SJSA1 (cell line): ENCODE results near the gene MORC2. TPM values are rescaled to one million over a fixed set of nuclear protein-coding genes. Genes with fewer than 3 reads are reported as not detected.

Experiments used
- DNase-seq, 2 experiments: peaks; one replicate each; pipeline ENCODE4 v3.0.0-alpha.2; 2015 to 2020; ENCODE audit warnings: low spot score in 2 of 2, low read depth in 1 of 2
- H3K27ac ChIP-seq: fragments of 250-450 bp; sonication (Bioruptor Pico); 2 replicates; pipeline ENCODE4 v1.5.1; 2020; ENCODE audit warnings: mild to moderate bottlenecking, moderate library complexity
- H3K27me3 ChIP-seq: fragments of 250-450 bp; sonication (Bioruptor Pico); replicated peaks from 2 replicates; pipeline ENCODE4 v1.5.1; 2020; ENCODE audit warnings: mild to moderate bottlenecking, moderate library complexity
- H3K36me3 ChIP-seq: fragments of 250-450 bp; sonication (Bioruptor Pico); 2 replicates; pipeline ENCODE4 v1.5.1; 2020; ENCODE audit warnings: mild to moderate bottlenecking
- H3K4me1 ChIP-seq: fragments of 250-450 bp; sonication (Bioruptor Pico); replicated peaks from 2 replicates; pipeline ENCODE4 v1.6.1; 2021; ENCODE audit warnings: mild to moderate bottlenecking
- H3K4me3 ChIP-seq: fragments of 250-450 bp; sonication (Bioruptor Pico); 2 replicates; pipeline ENCODE4 v1.5.1; 2020; ENCODE audit warnings: mild to moderate bottlenecking
- H3K9me3 ChIP-seq: fragments of 250-450 bp; sonication (Bioruptor Pico); replicated peaks from 2 replicates; pipeline ENCODE4 v1.5.1; 2020; ENCODE audit warnings: mild to moderate bottlenecking
- total RNA-seq: library from RNA; depleted of rRNA; stranded (reverse); fragments of >200 nt; shearing (Covaris generic); gene quantifications from 2 replicates; pipeline ENCODE4 v1.2.3, GENCODE V29; 2014

The MORC2 gene
- total RNA-seq, 1 experiment from 2014 or later = 22.1 TPM

DNA sequence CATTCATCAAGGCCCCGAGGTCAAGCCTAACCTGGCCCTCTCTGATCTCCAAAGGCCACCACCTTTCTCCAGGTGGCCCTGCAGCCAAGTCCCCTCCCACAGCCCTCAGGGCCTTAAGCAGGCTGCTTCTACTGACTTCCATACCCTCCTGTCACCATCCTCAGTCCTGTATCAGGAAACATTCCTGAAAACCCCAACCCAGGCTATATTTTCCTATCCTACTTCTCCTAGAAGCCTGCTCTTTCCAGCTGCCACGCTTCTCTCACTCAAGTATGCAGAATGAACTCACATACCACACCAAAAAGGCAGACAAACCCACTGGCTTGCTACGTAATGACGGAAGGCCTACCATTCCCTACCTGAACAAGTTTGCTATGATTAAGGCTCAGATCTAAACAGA lies 23.6 kb downstream of the MORC2 start:
- Histone ChIP-seq H3K9me3 (no peaks in the 10 kb centered on the region), H3K4me1 (no peaks in the 10 kb centered on the region), H3K27ac (no peak overlapping the region), H3K27me3 (no peaks in the 10 kb centered on the region), H3K4me3 (no peak overlapping the region), H3K36me3 (peaks cover 99% of the 10 kb centered on the region)
- DNase-seq = no peak

GRCh38 chr22:30943368-30943767 lies 25.2 kb downstream of the MORC2 start:
- no peaks in the 10 kb centered on the region for H3K9me3 ChIP-seq
- no peaks in the 10 kb centered on the region for H3K4me1 ChIP-seq
- H3K4me3 ChIP-seq = no peak overlapping the region
- no peak for DNase-seq
- H3K27ac ChIP-seq = no peak overlapping the region
- no peaks in the 10 kb centered on the region for H3K27me3 ChIP-seq
- H3K36me3 ChIP-seq = peaks cover 98% of the 10 kb centered on the region

DNA sequence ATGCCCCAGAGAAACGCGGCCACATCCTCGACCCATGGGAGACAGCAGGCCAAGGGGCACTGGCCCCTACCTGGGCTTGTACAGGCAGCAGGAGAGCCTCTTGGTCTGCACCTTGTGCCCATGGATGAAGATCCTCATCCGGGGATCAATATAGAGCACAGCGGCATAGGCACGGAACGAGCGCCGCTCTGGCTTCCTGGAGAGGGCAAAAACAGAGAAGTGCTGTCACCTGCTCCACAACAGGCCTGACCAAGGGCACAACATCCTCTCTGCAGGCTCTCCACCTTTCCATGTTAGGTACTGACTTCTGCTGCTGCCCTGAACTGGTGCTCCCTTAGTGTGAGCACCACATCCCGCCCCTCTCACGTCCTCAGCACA lies 27.2 kb downstream of the MORC2 start:
- no peak overlapping the region for H3K4me3 ChIP-seq
- H3K9me3 ChIP-seq = no peaks in the 10 kb centered on the region
- H3K27ac ChIP-seq = no peak overlapping the region
- peaks cover 98% of the 10 kb centered on the region for H3K36me3 ChIP-seq
- H3K4me1 ChIP-seq = no peaks in the 10 kb centered on the region
- no peaks in the 10 kb centered on the region for H3K27me3 ChIP-seq
- no peak for DNase-seq

- Histone ChIP-seq H3K4me1 (no peaks in the 10 kb centered on the region), H3K36me3 (peaks cover 98% of the 10 kb centered on the region), H3K9me3 (no peaks in the 10 kb centered on the region), H3K4me3 (no peak overlapping the region), H3K27me3 (no peaks in the 10 kb centered on the region), H3K27ac (no peak overlapping the region)
- no peak for DNase-seq
These were observed 27.8 kb downstream of the MORC2 start for GRCh38 chr22:30940685-30941362.

GRCh38 chr22:30934053-30934452 lies 34.5 kb downstream of the MORC2 start:
- no peak for DNase-seq
- no peaks in the 10 kb centered on the region for H3K27me3 ChIP-seq
- no peak overlapping the region for H3K27ac ChIP-seq
- no peak overlapping the region for H3K4me3 ChIP-seq
- no peaks in the 10 kb centered on the region for H3K4me1 ChIP-seq
- H3K36me3 ChIP-seq = peaks cover 94% of the 10 kb centered on the region
- no peaks in the 10 kb centered on the region for H3K9me3 ChIP-seq

GRCh38 chr22:30933457-30933856 lies 35.1 kb downstream of the MORC2 start:
- no peak for DNase-seq
- Histone ChIP-seq H3K4me3 (no peak overlapping the region), H3K27ac (no peak overlapping the region), H3K27me3 (no peaks in the 10 kb centered on the region), H3K9me3 (no peaks in the 10 kb centered on the region), H3K4me1 (no peaks in the 10 kb centered on the region), H3K36me3 (peaks cover 94% of the 10 kb centered on the region)

GRCh38 chr22:30932661-30933060 lies 35.9 kb downstream of the MORC2 start:
- Histone ChIP-seq H3K4me1 (no peaks in the 10 kb centered on the region), H3K9me3 (no peaks in the 10 kb centered on the region), H3K27me3 (no peaks in the 10 kb centered on the region), H3K4me3 (no peak overlapping the region), H3K27ac (no peak overlapping the region), H3K36me3 (peaks cover 95% of the 10 kb centered on the region)
- no peak for DNase-seq

- H3K9me3 ChIP-seq = no peaks in the 10 kb centered on the region
- H3K4me1 ChIP-seq = no peaks in the 10 kb centered on the region
- DNase-seq = no peak
- H3K27ac ChIP-seq = no peak overlapping the region
- H3K36me3 ChIP-seq = peaks cover 95% of the 10 kb centered on the region
- H3K4me3 ChIP-seq = no peak overlapping the region
- H3K27me3 ChIP-seq = no peaks in the 10 kb centered on the region
These were observed 36.9 kb downstream of the MORC2 start for GRCh38 chr22:30931541-30932300.

- no peaks in the 10 kb centered on the region for H3K27me3 ChIP-seq
- H3K4me1 ChIP-seq = no peaks in the 10 kb centered on the region
- DNase-seq = no peak
- H3K4me3 ChIP-seq = no peak overlapping the region
- peaks cover 92% of the 10 kb centered on the region for H3K36me3 ChIP-seq
- no peaks in the 10 kb centered on the region for H3K9me3 ChIP-seq
- H3K27ac ChIP-seq = no peak overlapping the region
These were observed 38.3 kb downstream of the MORC2 start for GRCh38 chr22:30930228-30930627.

GRCh38 chr22:30928401-30928800 lies 40.2 kb downstream of the MORC2 start:
- DNase-seq = no peak
- H3K4me1 ChIP-seq = no peaks in the 10 kb centered on the region
- H3K9me3 ChIP-seq = no peaks in the 10 kb centered on the region
- H3K27ac ChIP-seq = no peak overlapping the region
- peaks cover 74% of the 10 kb centered on the region for H3K36me3 ChIP-seq
- H3K4me3 ChIP-seq = no peak overlapping the region
- H3K27me3 ChIP-seq = no peaks in the 10 kb centered on the region

DNA sequence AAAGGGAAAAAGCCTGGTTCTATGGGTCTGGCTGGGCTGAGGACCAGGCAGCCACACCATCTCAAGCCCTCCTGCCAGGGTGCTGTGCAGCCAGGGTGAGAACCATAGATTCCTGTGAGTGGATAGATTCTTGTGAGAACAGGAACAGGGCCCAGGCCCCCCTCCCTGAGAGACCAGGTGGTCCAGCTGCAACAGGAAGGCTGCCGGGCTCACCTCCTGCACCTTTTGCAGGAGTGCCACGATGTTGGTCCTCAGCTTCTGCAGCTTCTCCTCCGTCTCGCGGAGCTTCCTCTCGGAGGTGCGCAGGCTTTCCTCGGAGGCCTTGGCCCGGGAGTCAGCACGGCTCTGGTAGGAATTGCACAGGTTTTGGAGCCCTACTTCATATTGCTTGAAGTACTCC lies 40.8 kb downstream of the MORC2 start:
- DNase-seq = no peak
- Histone ChIP-seq H3K27me3 (no peaks in the 10 kb centered on the region), H3K4me3 (no peak overlapping the region), H3K4me1 (no peaks in the 10 kb centered on the region), H3K27ac (no peak overlapping the region), H3K9me3 (no peaks in the 10 kb centered on the region), H3K36me3 (peaks cover 68% of the 10 kb centered on the region)

- Histone ChIP-seq H3K36me3 (peaks cover 57% of the 10 kb centered on the region), H3K4me1 (no peaks in the 10 kb centered on the region), H3K9me3 (no peaks in the 10 kb centered on the region), H3K4me3 (no peak overlapping the region), H3K27ac (no peak overlapping the region), H3K27me3 (no peaks in the 10 kb centered on the region; the same call in 1 of the 2 replicates)
- DNase-seq = no peak
These were observed 41.9 kb downstream of the MORC2 start for GRCh38 chr22:30926706-30927105.

GRCh38 chr22:30925667-30926066 lies 42.9 kb downstream of the MORC2 start:
- DNase-seq = no peak
- peaks cover 8% of the 10 kb centered on the region; the same call in 1 of the 2 replicates for H3K27me3 ChIP-seq
- H3K9me3 ChIP-seq = no peaks in the 10 kb centered on the region
- H3K4me3 ChIP-seq = no peak overlapping the region
- H3K36me3 ChIP-seq = peaks cover 48% of the 10 kb centered on the region
- H3K4me1 ChIP-seq = no peaks in the 10 kb centered on the region
- no peak overlapping the region for H3K27ac ChIP-seq

- no peak overlapping the region for H3K4me3 ChIP-seq
- H3K36me3 ChIP-seq = peaks cover 28% of the 10 kb centered on the region
- peak in 1 of 2 experiments; percentile 22 for DNase-seq
- H3K4me1 ChIP-seq = no peaks in the 10 kb centered on the region
- H3K27me3 ChIP-seq = peaks cover 10% of the 10 kb centered on the region; the same call in 1 of the 2 replicates
- no peak overlapping the region for H3K27ac ChIP-seq
- no peaks in the 10 kb centered on the region for H3K9me3 ChIP-seq
These were observed 45.2 kb downstream of the MORC2 start for GRCh38 chr22:30923168-30923900.
